Medulla oblongata (tissue), 1 donor: ENCODE data around the gene PIGU.

Experiments used
- DNase-seq: peaks from one replicate; pipeline ENCODE4 v3.0.0-alpha.2; 2015; ENCODE audit errors: extremely low spot score

PIGU gene

GRCh38 chr20:34578521-34578920 is 98.4 kb downstream of the PIGU start:
- no peak for DNase-seq

GRCh38 chr20:34578025-34578424 is 98.9 kb downstream of the PIGU start:
- DNase-seq = no peak

GRCh38 chr20:34577061-34577460 is 99.8 kb downstream of the PIGU start:
- DNase-seq = no peak

GRCh38 chr20:34575756-34576155 is 101.1 kb downstream of the PIGU start:
- no peak for DNase-seq

- DNase-seq = no peak
These were observed 101.6 kb downstream of the PIGU start for GRCh38 chr20:34575271-34575670.

DNA sequence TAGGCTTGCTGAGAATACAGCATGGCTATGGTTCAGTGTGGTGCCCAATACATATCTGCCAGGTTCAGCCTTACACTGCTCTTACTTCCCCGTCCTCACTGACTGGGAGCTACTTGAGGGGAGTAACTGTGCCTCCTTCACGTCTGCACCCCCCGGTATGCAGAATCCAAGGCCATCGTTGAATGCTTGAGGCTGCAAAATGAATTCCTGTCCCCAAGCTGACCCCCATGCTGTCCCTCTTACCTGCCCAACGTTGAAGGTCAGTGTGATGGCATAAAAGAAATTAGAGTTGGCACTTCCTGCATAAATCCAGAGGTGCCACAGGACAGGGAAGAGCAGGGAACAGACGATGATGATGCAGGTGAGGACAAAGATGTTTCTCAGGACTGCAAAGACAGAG is 102.0 kb downstream of the PIGU start:
- DNase-seq = no peak

DNA sequence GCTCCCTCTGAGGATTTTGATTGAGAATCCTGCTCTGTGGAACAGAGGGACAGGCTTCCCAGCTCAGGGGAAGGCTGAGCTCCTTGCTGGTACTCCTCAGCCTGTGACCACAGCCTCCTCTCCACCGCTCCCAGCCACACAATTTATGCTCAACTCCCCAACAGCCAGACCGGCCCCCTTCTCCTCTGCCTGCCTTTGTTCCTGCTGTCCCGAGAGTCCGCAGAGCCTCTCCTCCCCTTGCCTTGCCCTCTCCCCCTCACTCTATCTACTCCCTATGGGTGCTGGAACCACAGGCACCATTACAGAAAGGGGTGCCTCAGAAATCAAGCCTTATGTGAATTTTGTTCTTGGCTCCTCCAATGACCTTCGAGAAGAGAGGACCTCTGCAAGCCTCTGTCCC is 102.5 kb downstream of the PIGU start:
- DNase-seq = no peak

GRCh38 chr20:34573541-34574300 is 103.2 kb downstream of the PIGU start:
- DNase-seq = no peak

DNA sequence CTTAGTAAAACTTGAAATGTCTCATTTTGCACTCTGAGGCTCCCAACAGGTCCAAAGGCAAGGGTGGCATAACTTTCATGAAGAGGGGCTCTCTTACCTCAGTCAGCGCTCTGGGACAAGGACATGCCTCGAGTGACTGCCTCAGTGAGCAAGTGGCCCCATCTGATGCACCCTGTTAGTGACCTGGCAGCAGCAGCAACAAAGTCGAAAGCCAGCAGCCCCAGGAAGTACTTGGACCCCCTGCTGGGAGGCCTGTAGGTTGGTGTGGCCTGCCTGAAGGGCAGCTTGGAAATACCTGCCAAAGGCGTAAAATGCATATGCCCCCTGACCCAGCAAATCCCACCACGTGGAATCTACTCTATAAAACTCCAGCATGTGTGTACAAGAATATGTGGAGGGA is 105.1 kb downstream of the PIGU start:
- DNase-seq = no peak

GRCh38 chr20:34570859-34571306 is 106.0 kb downstream of the PIGU start:
- no peak for DNase-seq

DNA sequence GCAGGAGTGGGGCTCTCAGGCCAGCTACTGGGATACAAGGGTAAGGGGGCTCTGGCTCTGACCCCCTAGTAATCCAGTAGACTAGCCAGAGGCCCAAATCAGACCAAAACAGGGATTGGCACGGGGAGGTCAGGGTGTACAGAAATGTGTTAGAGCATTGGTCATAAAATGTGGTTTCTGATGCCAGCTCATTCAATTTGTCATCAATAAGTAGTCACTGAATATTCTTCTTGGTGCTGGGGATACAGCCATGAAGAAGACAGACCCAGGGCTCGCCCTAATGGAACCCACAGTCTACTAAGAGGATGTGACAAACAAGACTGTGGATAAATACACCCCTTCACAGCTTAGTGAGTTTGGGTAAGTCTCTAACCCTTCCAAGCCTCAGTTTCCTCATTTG is 107.3 kb downstream of the PIGU start:
- no peak for DNase-seq

DNA sequence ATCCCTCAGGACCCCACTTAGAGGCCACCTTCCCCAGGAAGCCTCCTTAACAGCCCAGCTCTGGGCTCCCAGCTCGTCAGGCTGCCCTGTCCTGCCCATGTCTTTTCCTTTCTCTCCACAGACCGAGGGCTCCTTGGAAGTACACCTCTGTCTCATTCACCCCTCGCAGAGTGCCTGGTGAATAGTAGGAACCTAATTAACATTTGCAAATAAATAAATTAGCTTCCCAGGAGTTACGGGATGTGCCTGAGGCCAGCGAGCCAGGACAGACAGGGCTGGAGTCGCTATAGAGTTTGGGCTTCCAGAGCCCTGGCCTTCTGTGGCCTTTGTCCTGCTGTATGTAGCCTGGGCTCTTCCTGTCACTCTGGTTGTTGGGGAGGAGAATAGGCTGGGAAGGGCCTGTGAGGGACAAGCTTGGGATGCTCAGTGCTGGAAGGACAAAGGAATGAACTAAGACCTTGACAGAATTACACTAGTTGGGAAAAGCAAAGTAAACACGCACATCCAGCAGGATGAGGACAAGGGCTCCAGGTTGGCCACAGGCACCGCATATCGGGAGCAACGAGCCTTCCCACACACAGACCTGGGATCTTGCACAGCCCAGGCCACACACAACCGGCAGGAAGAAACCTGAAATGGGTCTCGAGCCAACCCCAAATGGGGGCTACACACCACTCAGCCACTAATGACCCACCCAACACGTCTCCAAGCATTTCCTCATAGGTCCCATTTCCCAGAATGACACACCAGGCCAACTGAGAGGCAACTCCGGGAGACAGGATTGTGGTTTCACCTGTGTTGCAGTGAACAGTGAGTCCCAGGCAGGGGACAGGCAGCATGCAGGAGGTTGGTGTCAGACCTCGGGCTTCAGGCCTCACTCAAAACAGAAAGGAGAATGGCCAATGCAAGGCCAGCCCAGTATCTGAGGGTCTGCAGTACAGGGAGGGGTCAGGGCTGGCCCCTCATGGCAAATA is 108.7 kb downstream of the PIGU start:
- DNase-seq = no peak

- no peak for DNase-seq
These were observed 109.7 kb downstream of the PIGU start for GRCh38 chr20:34566978-34567891.

GRCh38 chr20:34564833-34565232 is 112.1 kb downstream of the PIGU start:
- no peak for DNase-seq

DNA sequence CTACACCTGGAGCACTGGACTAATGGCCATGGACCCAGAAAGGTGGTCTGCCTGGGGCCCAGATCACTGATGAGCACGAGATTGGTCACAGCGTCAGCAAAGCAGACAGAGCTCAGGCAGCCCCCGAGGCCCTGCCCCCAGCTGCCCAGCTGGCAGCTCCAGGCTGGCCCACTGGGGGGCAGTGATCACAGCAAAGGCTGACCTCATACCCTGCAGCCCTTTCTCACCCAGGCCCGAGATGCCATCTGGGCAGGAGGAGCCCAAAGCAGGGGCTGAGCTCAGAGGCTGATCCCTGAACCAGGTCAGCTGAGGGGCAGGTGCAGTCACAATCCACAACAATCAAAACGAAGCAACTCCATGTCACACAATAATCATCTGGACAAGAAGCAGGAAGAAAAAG is 114.3 kb downstream of the PIGU start:
- DNase-seq = no peak

DNA sequence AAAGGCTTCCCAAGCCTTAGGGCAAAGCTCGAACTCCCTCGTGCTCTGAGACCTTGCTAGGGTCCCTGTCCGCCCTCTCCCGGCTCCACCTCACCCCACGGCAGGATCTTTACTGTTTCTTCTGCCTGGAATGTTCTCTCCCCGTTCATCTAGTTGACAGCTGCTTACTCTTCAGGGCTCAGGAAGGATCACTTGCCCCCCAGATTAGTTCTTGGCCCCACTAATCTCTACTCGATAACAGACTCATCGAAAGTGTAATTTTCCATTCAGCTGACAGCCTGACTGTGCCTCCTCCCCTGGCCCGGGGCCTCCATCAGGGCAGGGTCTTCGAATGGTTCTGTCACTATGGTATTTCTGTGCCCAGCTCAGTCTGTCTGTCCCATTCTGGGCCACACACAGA is 115.2 kb downstream of the PIGU start:
- DNase-seq = no peak

- DNase-seq = no peak
These were observed 116.3 kb downstream of the PIGU start for GRCh38 chr20:34560614-34561013.

DNA sequence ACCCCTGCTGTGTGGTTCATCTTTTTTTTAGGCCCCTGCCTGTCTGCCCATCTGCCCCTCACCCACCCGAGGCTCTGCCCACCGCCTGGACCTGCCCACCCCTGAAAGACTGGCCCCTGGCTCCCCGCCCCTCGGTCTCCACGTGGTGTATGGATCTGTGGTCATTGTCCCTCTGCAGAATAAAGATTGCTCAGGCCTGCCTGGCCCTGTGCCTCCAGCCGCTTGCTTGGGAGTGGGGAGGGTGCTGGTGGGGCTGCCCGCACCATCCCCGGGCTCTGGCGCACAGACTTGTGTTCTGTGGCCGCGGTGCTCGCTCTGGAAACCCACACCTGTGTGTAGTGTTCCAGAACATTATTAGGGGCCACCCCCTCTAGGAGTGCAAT is 116.8 kb downstream of the PIGU start:
- DNase-seq = peak; percentile 85

DNA sequence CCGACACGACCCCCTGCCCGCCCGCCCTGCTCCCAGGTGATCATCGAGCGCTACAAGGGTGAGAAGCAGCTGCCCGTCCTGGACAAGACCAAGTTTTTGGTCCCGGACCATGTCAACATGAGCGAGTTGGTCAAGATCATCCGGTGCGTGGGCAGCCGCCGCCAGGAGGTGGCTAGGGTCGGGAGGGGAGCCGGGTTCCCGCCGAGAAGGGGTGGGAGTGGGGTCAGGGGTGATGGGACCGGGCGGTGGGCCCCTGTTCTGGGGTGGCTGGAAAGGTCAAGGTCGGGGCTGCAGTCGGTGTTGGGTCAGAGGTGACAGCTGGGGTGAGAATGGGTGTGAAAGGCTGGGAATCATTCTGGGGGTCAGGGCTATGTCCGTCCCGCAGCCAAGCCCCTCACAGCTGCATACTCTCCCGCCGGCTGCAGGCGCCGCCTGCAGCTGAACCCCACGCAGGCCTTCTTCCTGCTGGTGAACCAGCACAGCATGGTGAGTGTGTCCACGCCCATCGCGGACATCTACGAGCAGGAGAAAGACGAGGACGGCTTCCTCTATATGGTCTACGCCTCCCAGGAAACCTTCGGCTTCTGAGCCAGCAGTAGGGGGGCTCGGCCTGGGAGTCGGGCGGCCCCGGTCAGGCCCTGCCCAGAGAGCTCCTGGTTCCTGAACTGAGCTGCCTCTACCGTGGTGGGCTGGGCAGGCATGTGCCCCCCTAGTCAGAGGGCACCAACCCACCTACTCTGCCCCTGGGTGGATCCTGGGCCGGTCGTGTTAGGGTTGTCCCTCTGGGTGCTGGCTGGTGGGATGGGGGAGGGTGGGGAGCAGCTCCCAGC is 117.4 kb downstream of the PIGU start:
- no peak for DNase-seq

DNA sequence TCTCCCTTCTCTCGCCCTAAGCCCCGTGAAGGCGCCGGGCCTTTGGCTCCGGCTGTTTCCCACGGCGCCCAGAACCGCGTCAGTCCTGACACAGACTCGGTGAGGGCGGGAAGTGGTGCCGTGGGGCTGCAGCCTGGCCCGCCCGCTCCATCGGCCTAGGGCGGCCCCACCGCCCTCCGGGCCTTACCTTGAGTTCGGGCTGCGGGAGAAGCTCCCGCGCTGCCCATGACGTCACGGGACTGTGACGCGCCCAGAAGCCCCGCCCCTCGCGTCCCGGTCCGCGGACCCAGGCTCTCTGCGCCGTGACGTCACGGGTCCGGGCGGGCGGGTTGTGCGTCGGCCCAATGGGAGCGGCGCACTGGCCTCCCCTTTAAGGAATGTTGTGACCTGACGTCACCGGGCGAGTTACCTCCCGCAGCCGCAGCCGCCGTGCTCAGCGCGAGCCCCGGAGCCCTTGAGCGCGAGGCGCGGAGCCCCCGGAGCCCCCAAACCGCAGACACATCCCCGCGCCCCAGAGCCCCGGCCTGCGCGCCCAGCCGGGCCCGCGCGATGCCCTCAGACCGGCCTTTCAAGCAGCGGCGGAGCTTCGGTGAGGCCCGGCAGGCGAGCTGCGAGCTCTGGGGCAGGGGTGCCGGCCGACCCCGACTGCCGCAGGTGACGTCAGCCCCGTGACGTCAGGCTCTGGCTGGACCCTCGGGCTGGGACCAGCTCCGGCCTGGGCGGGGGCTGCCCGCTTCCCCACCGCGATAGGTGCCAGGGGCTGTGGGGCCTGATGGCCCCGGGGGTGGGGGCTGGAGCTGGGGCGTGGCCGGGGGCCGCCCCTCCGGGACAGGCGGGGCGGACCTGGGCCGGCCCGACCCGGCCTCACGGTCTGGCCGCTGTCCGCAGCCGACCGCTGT is 118.3 kb downstream of the PIGU start, which contains the start of gene MAP1LC3A:
Gene MAP1LC3A, plus strand, starts transcription at position 399 of the 899 bp plus-strand sequence. Its CDS starts 151 bp downstream, at position 550.
- peak; percentile 95 for DNase-seq
